Psoas muscle (tissue), 8 donors: Measurements from ENCODE around the gene XRN1. TPM values are rescaled to one million over a fixed set of nuclear protein-coding genes. Genes with fewer than 3 reads are reported as not detected.

ENCODE experiments used
- ATAC-seq, 4 donors: fragments of 200-7000 bp; cut with Tn5 transposase; one replicate each; pipeline ENCODE4 v1.9.1; 2020; ENCODE audit warnings: moderate library complexity in 3 of 4, mild to moderate bottlenecking in 2 of 4
- DNase-seq, 2 donors: peaks; one replicate each; pipeline ENCODE4 v3.0.0-alpha.2; 2020
- H3K27ac ChIP-seq: fragments of 200-600 bp; one replicate; pipeline ENCODE4 v1.8.0; 2022
- H3K27me3 ChIP-seq, 3 donors: fragments of 200-600 bp in 1 of 3; one replicate each; pipeline versions ENCODE4 v1.6.1 to v1.8.0; 2013 to 2022; ENCODE audit warnings: low read length in 2 of 3, mild to moderate bottlenecking in 2 of 3, moderate library complexity in 1 of 3; ENCODE audit not compliant: insufficient read depth in 3 of 3
- H3K36me3 ChIP-seq, 2 donors: fragments of 200-600 bp in 1 of 2; one replicate each; pipeline versions ENCODE4 v1.6.1 to v1.8.0; 2013 to 2022; ENCODE audit warnings: low read depth in 1 of 2, mild to moderate bottlenecking in 1 of 2, moderate library complexity in 1 of 2; ENCODE audit not compliant: insufficient read depth in 1 of 2
- H3K4me1 ChIP-seq: fragments of 200-600 bp; one replicate; pipeline ENCODE4 v1.8.0; 2022
- H3K4me3 ChIP-seq: fragments of 200-600 bp; one replicate; pipeline ENCODE4 v1.8.0; 2022; ENCODE audit warnings: mild to moderate bottlenecking
- H3K9me3 ChIP-seq: fragments of 200-600 bp; one replicate; pipeline ENCODE4 v1.8.0; 2022
- WGBS, 3 donors: extraction: QIAGEN DNeasy Blood & Tissue Kit; methylation state at CpG; one replicate each; pipeline versions ENCODE4 v1.1.6 to v1.1.7; 2013; 5-methylcytosine and 5-hydroxymethylcytosine counted together
- intact Hi-C, 2 donors: fragments of 100-400 bp; cut with DNase I; formaldehyde crosslinking; loops; one replicate each; pipeline versions ENCODE4 v1.11.0 to v1.14.2; 2022
- polyA plus RNA-seq, 3 donors: library from polyadenylated mRNA; stranded (reverse); fragments of 200-250 nt; gene quantifications; one replicate each; pipeline ENCODE4 v1.2.3, GENCODE V29; 2013
- total RNA-seq, 4 donors: library from RNA; stranded (reverse); fragmentation: NEBNext Ultra II Directional in 2 of 4; extraction: Animal tissue kit (Norgen Biotek cat#: 25700) in 2 of 4; gene quantifications; one replicate each; pipeline versions ENCODE4 v1.2.1 to v1.2.4, GENCODE V29; 2021 to 2023
- TF ChIP-seq, protein P1 (sequence below): fragments of 200-600 bp; IDR thresholded peaks from one replicate; pipeline ENCODE4 v1.8.0; 2022; ENCODE audit warnings: antibody characterized with exemption
- donor health status: healthy with polysubstance abuse.
- donor health status: DM: no; HTN: no; CAD: no; lungs with moderate emphysema.
- donor health status: Bipolar disorder and iron deficiency.
- donor health status: healthy.
- donor health status: DM: yes; HTN: yes; CAD: no.
- donor health status: DM: no; HTN: no; CAD: no.
- donor health status: DM: no; HTN: no; CAD: no.
- donor health status: DM: yes; HTN: yes; CAD: no.

The XRN1 gene
- total and polyA plus RNA-seq, 7 donors: 3.8 to 46.1 (median 26.7) TPM

DNA sequence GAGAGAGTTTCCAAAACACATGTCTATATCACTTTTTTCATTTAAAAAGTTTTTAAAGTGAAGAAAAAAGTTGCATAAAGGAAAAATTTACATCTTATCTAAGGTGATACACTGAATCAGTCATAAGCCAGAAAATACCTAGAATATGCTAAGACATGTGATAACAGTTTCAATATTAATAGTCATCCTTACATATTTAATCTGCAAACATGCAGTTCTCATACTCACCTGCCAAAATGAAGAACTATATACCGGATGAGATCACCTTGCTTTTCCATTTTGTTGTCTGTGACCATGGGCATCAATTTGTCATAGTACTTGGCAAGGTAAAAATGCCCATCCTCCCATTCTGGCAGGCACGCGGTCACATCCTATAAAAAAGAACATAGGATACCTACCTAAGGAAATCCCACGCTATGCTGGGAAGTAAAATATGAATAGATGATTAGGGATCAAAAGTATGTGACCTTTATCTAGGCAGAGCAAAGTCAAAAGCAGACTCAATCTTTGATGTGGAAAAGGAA lies 37.1 kb upstream of the XRN1 start:
- Histone ChIP-seq H3K4me3 (no peak overlapping the region), H3K4me1 (no peaks in the 10 kb centered on the region), H3K36me3 (peaks cover 3 to 63% of the 10 kb centered on the region in 2 donors), H3K27ac (no peak overlapping the region), H3K27me3 (no peaks in the 10 kb centered on the region), H3K9me3 (peaks cover 6% of the 10 kb centered on the region)
- intact Hi-C loops: no loop called here
- no peak for ATAC-seq
- no peak for DNase-seq
- TF ChIP-seq, protein P1, sequence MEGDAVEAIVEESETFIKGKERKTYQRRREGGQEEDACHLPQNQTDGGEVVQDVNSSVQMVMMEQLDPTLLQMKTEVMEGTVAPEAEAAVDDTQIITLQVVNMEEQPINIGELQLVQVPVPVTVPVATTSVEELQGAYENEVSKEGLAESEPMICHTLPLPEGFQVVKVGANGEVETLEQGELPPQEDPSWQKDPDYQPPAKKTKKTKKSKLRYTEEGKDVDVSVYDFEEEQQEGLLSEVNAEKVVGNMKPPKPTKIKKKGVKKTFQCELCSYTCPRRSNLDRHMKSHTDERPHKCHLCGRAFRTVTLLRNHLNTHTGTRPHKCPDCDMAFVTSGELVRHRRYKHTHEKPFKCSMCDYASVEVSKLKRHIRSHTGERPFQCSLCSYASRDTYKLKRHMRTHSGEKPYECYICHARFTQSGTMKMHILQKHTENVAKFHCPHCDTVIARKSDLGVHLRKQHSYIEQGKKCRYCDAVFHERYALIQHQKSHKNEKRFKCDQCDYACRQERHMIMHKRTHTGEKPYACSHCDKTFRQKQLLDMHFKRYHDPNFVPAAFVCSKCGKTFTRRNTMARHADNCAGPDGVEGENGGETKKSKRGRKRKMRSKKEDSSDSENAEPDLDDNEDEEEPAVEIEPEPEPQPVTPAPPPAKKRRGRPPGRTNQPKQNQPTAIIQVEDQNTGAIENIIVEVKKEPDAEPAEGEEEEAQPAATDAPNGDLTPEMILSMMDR: no peak
- 89 to 97% (median 97%) methylated on average over 4 of the region's 4 CpGs for WGBS, 3 donors

DNA sequence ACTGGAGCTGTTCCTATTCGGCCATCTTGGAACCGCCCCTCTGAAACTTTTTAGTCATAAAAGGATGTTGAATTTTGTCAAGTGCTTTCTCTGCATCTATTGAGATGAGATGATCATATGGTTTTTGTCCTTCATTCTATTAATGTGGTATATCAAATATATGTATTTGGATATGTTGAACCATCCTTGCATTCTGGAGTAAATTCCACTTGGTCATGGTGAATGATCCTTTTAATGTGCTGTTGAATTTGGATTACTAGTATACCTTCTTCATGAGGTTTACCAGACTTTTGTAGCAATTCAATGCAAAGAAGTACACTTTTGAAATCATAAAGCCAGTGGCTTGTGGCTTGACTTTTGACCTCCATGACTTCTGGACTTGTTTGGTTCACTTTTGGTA lies 33.4 kb upstream of the XRN1 start:
- Histone ChIP-seq H3K27me3 (no peaks in the 10 kb centered on the region), H3K4me1 (no peaks in the 10 kb centered on the region), H3K4me3 (no peak overlapping the region), H3K27ac (no peak overlapping the region), H3K36me3 (peaks cover 3 to 35% of the 10 kb centered on the region in 2 donors), H3K9me3 (peaks cover 6% of the 10 kb centered on the region)
- intact Hi-C loops: no loop called here
- DNase-seq (no peak), ATAC-seq (no peak)
- 100% methylated on average over 2 of the region's 2 CpGs for WGBS, 3 donors
- TF ChIP-seq, protein P1: no peak

- 95 to 97% (median 95%) methylated on average over 4 of the region's 4 CpGs for WGBS, 3 donors
These were observed 23.0 kb upstream of the XRN1 start for GRCh38 chr3:142470826-142471225.

GRCh38 chr3:142468456-142468855 lies 20.6 kb upstream of the XRN1 start:
- no peaks in the 10 kb centered on the region for H3K4me1 ChIP-seq
- H3K4me3 ChIP-seq: no peak overlapping the region
- intact Hi-C loops: no loop called here
- ATAC-seq: no peak
- no peak for DNase-seq
- H3K27me3 ChIP-seq: no peaks in the 10 kb centered on the region
- H3K27ac ChIP-seq: no peak overlapping the region
- 97 to 99% (median 97%) methylated on average over 4 of the region's 4 CpGs for WGBS, 3 donors
- TF ChIP-seq, protein P1: no peak
- peaks cover 0 to 45% of the 10 kb centered on the region in 2 donors for H3K36me3 ChIP-seq
- peaks cover 5% of the 10 kb centered on the region for H3K9me3 ChIP-seq

More at GRCh38 chr3:142470826-142471225, 23.0 kb upstream of the XRN1 start:
- no peak for DNase-seq
- H3K27me3 ChIP-seq: no peaks in the 10 kb centered on the region
- no peak for ATAC-seq
- intact Hi-C loops: no loop called here
- H3K9me3 ChIP-seq: peaks cover 9% of the 10 kb centered on the region
- no peak overlapping the region for H3K27ac ChIP-seq
- H3K4me1 ChIP-seq: no peaks in the 10 kb centered on the region
- peaks cover 0 to 24% of the 10 kb centered on the region in 2 donors for H3K36me3 ChIP-seq
- TF ChIP-seq, protein P1: no peak
- H3K4me3 ChIP-seq: no peak overlapping the region

DNA sequence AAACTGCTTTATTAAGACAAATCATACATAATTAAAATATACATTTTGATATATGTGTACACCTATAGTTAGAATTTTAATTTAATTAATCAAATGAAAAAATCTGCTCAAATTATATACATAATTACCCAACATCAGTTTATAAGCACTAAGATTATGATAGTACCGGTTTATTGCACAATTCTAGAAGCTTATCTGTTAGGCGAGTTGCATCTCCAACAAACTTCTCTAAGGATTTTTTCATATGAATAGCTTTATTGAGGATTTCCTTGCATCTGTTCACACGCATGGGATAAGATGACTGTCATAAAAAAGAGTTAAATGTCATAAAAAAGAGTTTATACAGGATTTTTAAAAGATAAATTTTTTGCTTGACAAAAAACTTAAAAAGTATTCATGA lies 19.9 kb upstream of the XRN1 start:
- H3K9me3 ChIP-seq: no peaks in the 10 kb centered on the region
- TF ChIP-seq, protein P1: no peak
- peaks cover 0 to 51% of the 10 kb centered on the region in 2 donors for H3K36me3 ChIP-seq
- no peak overlapping the region for H3K27ac ChIP-seq
- H3K4me1 ChIP-seq: no peaks in the 10 kb centered on the region
- ATAC-seq: no peak
- no peak for DNase-seq
- no peaks in the 10 kb centered on the region for H3K27me3 ChIP-seq
- no peak overlapping the region for H3K4me3 ChIP-seq
- intact Hi-C loops: no loop called here
- 93 to 95% (median 95%) methylated on average over 3 of the region's 3 CpGs for WGBS, 3 donors
